Endothelial cell of umbilical vein (primary cell): ENCODE measurements around the gene MPP3. TPM values are rescaled to one million over a fixed set of nuclear protein-coding genes. Genes with fewer than 3 reads are reported as not detected.

Source experiments
- BruUV-seq: library from RNA; stranded (reverse); fragments of 400-500 nt; replicated peaks from 2 replicates; lab custom pipeline; 2021; lab: Mats Ljungman, UMichigan
- CTCF ChIA-PET: fragments of 300-600, 350-600 bp; sonication (Branson Sonifier 250); formaldehyde crosslinking; loops from one replicate; lab custom pipeline; 2021; ENCODE audit warnings: antibody characterized with exemption, inconsistent platforms; lab: Charles Lee
- POLR2A ChIA-PET: fragments of 300-600, 350-600 bp; sonication (Branson Sonifier 250); formaldehyde crosslinking; loops from one replicate; lab custom pipeline; 2021; ENCODE audit warnings: antibody characterized with exemption, inconsistent platforms; lab: Charles Lee
- DNase-seq: peaks from one replicate; pipeline ENCODE4 v3.0.0-alpha.2; 2011; ENCODE audit warnings: low read depth, low spot score
- FAIRE-seq: peaks from 2 replicates; lab custom pipeline; 2011; peaks lifted over from hg19 to GRCh38; lab: Jason Lieb, UNC
- H2AFZ ChIP-seq: 2 replicates; pipeline ENCODE4 v1.6.0; 2012; ENCODE audit warnings: low read depth, low read length, control low read depth, inconsistent platforms
- H3K27ac ChIP-seq: 2 replicates; pipeline ENCODE4 v1.5.1; 2011; ENCODE audit warnings: low read depth, mild to moderate bottlenecking, control low read depth, low read length, moderate library complexity; ENCODE audit not compliant: insufficient read depth
- H3K27me3 ChIP-seq, 2 experiments: 2 replicates each; pipeline versions ENCODE4 v1.6.0 to v1.6.1; 2011; ENCODE audit warnings: low read length in 2 of 2, mixed read lengths in 1 of 2; ENCODE audit not compliant: control insufficient read depth in 2 of 2, insufficient read depth in 2 of 2
- H3K36me3 ChIP-seq, 2 experiments: 2 replicates in 1 of 2; 3 replicates in 1 of 2; pipeline ENCODE4 v1.5.1; 2011; ENCODE audit warnings: low read length in 2 of 2, mild to moderate bottlenecking in 1 of 2, moderate library complexity in 1 of 2; ENCODE audit not compliant: control insufficient read depth in 2 of 2, insufficient read depth in 2 of 2; ENCODE audit errors: extremely low read depth in 1 of 2
- H3K4me1 ChIP-seq: 3 replicates; pipeline ENCODE4 v1.5.1; 2011; ENCODE audit warnings: mild to moderate bottlenecking, low read length; ENCODE audit not compliant: control insufficient read depth, insufficient read depth; ENCODE audit errors: extremely low read depth
- H3K4me2 ChIP-seq: 2 replicates; pipeline ENCODE4 v1.6.1; 2011; ENCODE audit warnings: low read length, control low read depth, mixed read lengths; ENCODE audit not compliant: insufficient read depth
- H3K4me3 ChIP-seq, 3 experiments: fragments of 200-600 bp in 1 of 3; sonication (generic), shearing (Covaris generic) in 1 of 3; replicated peaks in 1 of 3; 2 replicates each; pipeline ENCODE4 v1.5.1; 2011 to 2016; ENCODE audit warnings: control low read depth in 3 of 3, low read length in 3 of 3, mild to moderate bottlenecking in 2 of 3, inconsistent platforms in 1 of 3, low read depth in 1 of 3, moderate library complexity in 1 of 3; ENCODE audit not compliant: insufficient read depth in 1 of 3
- H3K79me2 ChIP-seq: 2 replicates; pipeline ENCODE4 v1.6.0; 2012; ENCODE audit warnings: low read length, inconsistent platforms; ENCODE audit not compliant: control insufficient read depth, insufficient read depth
- H3K9ac ChIP-seq: replicated peaks from 2 replicates; pipeline ENCODE3; 2011; ENCODE audit warnings: low read length, control low read depth; ENCODE audit not compliant: insufficient read depth; ENCODE audit errors: extremely low read depth
- H3K9me1 ChIP-seq: replicated peaks from 3 replicates; pipeline ENCODE4 v1.6.0; 2011; ENCODE audit warnings: mild to moderate bottlenecking, low read length; ENCODE audit not compliant: control insufficient read depth, insufficient read depth; ENCODE audit errors: extremely low read depth
- H3K9me3 ChIP-seq: replicated peaks from 2 replicates; pipeline ENCODE4 v1.5.1; 2012; ENCODE audit warnings: low read length, inconsistent platforms; ENCODE audit not compliant: control insufficient read depth, insufficient read depth
- H4K20me1 ChIP-seq: replicated peaks from 2 replicates; pipeline ENCODE3; 2011; ENCODE audit warnings: mild to moderate bottlenecking, low read length; ENCODE audit not compliant: control insufficient read depth, insufficient read depth; ENCODE audit errors: extremely low read depth
- EZH2 ChIP-seq: IDR thresholded peaks from 2 replicates; pipeline ENCODE4 v1.6.1; 2012; ENCODE audit warnings: borderline replicate concordance, low read depth, mild to moderate bottlenecking, moderate library complexity, low read length, inconsistent platforms; ENCODE audit not compliant: severe bottlenecking
- FOS ChIP-seq: IDR thresholded peaks from 2 replicates; pipeline ENCODE4 v1.6.1; 2011; ENCODE audit warnings: mild to moderate bottlenecking, low read length, moderate library complexity, borderline replicate concordance; ENCODE audit not compliant: insufficient read depth
- GATA2 ChIP-seq: IDR thresholded peaks from 2 replicates; pipeline ENCODE4 v1.7.0; 2011; ENCODE audit warnings: low read depth, mild to moderate bottlenecking, moderate library complexity, mixed read lengths, low read length; ENCODE audit not compliant: insufficient read length, insufficient read depth
- JUN ChIP-seq: IDR thresholded peaks from 2 replicates; pipeline ENCODE4 v1.6.1; 2011; ENCODE audit warnings: borderline replicate concordance, low read depth; ENCODE audit not compliant: insufficient read length, insufficient read depth
- MYC ChIP-seq: IDR thresholded peaks from one replicate; pipeline ENCODE4 v1.6.1; 2011; ENCODE audit warnings: mild to moderate bottlenecking, low read depth, low read length
- POLR2A ChIP-seq: IDR thresholded peaks from 2 replicates; pipeline ENCODE4 v1.6.1; 2012; ENCODE audit warnings: low read depth, mild to moderate bottlenecking, control low read depth, low read length
- POLR2AphosphoS5 ChIP-seq: IDR thresholded peaks from 2 replicates; pipeline ENCODE4 v1.6.1; 2012; ENCODE audit warnings: low read depth, mild to moderate bottlenecking, control low read depth, low read length, moderate library complexity; ENCODE audit not compliant: insufficient read depth
- dilution Hi-C: fragments of 300-500 bp; cut with MboI; formaldehyde crosslinking; loops from one replicate; pipeline ENCODE4 v1.15.0; 2019; ENCODE audit warnings: low sequenced_read_pairs; ENCODE audit not compliant: extremely low pct_ligation_motif_present
- intact Hi-C: fragments of 100-400 bp; cut with micrococcal nuclease; formaldehyde crosslinking; loops from one replicate; pipeline ENCODE4 v1.10.0; 2022
- polyA plus RNA-seq, 4 experiments: library from polyadenylated mRNA; depleted of rRNA in 3 of 4; stranded (reverse) in 3 of 4; unstranded in 1 of 4; fragments of >200 nt; gene quantifications; 2 replicates each; pipeline versions ENCODE4 v1.2.1 to v1.2.3, GENCODE V29; 2011 to 2012; ENCODE audit warnings: missing spikeins in 1 of 4
- total RNA-seq: library from RNA; stranded (reverse); gene quantifications from 2 replicates; pipeline ENCODE4 v1.2.3, GENCODE V29; 2021
- TF ChIP-seq, protein P1 (sequence below), 2 donors: IDR thresholded peaks; 1 replicate in 1 of 2; 2 replicates in 1 of 2; pipeline ENCODE4 v1.5.1; 2011; ENCODE audit warnings: low read length in 2 of 2, mild to moderate bottlenecking in 2 of 2, moderate library complexity in 2 of 2, control low read depth in 1 of 2, inconsistent platforms in 1 of 2, low read depth in 1 of 2; ENCODE audit not compliant: insufficient read depth in 1 of 2; ENCODE audit errors: extremely low read depth in 1 of 2
- TF ChIP-seq, protein P2 (sequence below): IDR thresholded peaks from 2 replicates; pipeline ENCODE4 v1.6.1; 2011; ENCODE audit not compliant: insufficient read depth, insufficient read length

The MPP3 gene
- total and polyA plus RNA-seq, 2 donors (not counting 3 experiments of a cell fraction or from before 2014, with no cell fraction given): 6.1 to 11.3 TPM

DNA sequence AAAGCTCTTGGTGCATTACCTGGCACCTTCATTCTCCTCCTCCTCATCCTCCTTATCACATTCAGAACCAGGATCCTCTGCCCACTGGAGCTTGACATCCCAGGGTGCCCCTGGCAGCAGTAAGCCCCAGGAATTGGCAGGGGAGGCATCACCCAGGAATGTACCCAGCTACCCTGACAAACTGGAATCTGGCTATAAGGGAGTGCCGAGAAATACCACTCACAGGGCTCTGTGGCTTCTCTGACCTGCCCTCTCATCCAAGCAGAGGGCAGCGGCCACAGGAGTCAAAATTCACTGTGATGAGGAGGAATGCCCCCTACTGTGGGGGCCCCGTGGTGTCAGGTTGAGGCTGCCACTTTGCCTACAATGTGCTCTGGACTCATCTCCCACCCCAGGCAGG lies 19.6 kb downstream of the MPP3 start:
- Histone ChIP-seq H4K20me1 (no peaks in the 10 kb centered on the region), H3K4me1 (peaks cover 14% of the 10 kb centered on the region), H3K9ac (no peak overlapping the region), H3K79me2 (no peaks in the 10 kb centered on the region), H3K27me3 (no peaks in the 10 kb centered on the region), H3K9me3 (no peaks in the 10 kb centered on the region), H3K4me3 (no peak overlapping the region), H3K9me1 (no peaks in the 10 kb centered on the region), H3K4me2 (no peak overlapping the region), H2AFZ (no peak overlapping the region), H3K36me3 (peaks cover 2 to 5% of the 10 kb centered on the region in 2 experiments), H3K27ac (no peak overlapping the region)
- no peak for DNase-seq
- TF ChIP-seq JUN (no peak), EZH2 (no peak), POLR2AphosphoS5 (no peak), GATA2 (no peak), POLR2A (no peak), FOS (no peak), MYC (no peak)
- TF ChIP-seq, protein P1, sequence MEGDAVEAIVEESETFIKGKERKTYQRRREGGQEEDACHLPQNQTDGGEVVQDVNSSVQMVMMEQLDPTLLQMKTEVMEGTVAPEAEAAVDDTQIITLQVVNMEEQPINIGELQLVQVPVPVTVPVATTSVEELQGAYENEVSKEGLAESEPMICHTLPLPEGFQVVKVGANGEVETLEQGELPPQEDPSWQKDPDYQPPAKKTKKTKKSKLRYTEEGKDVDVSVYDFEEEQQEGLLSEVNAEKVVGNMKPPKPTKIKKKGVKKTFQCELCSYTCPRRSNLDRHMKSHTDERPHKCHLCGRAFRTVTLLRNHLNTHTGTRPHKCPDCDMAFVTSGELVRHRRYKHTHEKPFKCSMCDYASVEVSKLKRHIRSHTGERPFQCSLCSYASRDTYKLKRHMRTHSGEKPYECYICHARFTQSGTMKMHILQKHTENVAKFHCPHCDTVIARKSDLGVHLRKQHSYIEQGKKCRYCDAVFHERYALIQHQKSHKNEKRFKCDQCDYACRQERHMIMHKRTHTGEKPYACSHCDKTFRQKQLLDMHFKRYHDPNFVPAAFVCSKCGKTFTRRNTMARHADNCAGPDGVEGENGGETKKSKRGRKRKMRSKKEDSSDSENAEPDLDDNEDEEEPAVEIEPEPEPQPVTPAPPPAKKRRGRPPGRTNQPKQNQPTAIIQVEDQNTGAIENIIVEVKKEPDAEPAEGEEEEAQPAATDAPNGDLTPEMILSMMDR (IDR thresholded peaks at IDR 0.05; ENCODE audit: extremely low read depth in 1 of 2, insufficient read depth in 1 of 2, low read depth in 1 of 2, low read length in 2 of 2): no peak
- TF ChIP-seq, protein P2, sequence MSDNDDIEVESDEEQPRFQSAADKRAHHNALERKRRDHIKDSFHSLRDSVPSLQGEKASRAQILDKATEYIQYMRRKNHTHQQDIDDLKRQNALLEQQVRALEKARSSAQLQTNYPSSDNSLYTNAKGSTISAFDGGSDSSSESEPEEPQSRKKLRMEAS: no peak
- POLR2A ChIA-PET: no interaction called here
- no TSS peak for BruUV-seq
- FAIRE-seq: no peak
- intact Hi-C loops (no loop called here), dilution Hi-C loops (no loop called here)
- CTCF ChIA-PET: interaction anchor here (1.2 to 1.3 kb wide), 3 partner anchors 9 to 33 kb away, joined by 3 read pairs; no protein-coding TSS in a partner anchor
